Thoracic aorta (tissue), 2 donors: ENCODE measurements around the gene MYRFL. TPM values are rescaled to one million over a fixed set of nuclear protein-coding genes. Genes with fewer than 3 reads are reported as not detected.

Experiments
- ATAC-seq: fragments of 150-250 bp; one replicate; pipeline ENCODE4 v1.8.0; 2017; ENCODE audit warnings: low read depth; ENCODE audit not compliant: insufficient number of reproducible peaks, low FRiP score
- DNase-seq: peaks from one replicate; pipeline ENCODE4 v3.0.0-alpha.2; 2020; ENCODE audit warnings: low spot score
- H3K27ac ChIP-seq, 2 donors: fragments of 200-600 bp; sonication (generic); 1 replicate in 1 of 2; 2 replicates in 1 of 2; pipeline ENCODE4 v1.5.1; 2016; ENCODE audit warnings: mild to moderate bottlenecking in 2 of 2, moderate library complexity in 2 of 2
- H3K27me3 ChIP-seq: fragments of 200-600 bp; sonication (generic); replicated peaks from 2 replicates; pipeline ENCODE4 v1.6.0; 2016; ENCODE audit warnings: mild to moderate bottlenecking; ENCODE audit not compliant: insufficient read depth
- H3K36me3 ChIP-seq: fragments of 200-600 bp; sonication (generic); one replicate; pipeline ENCODE4 v1.5.1; 2016
- H3K4me1 ChIP-seq, 2 donors: fragments of 200-600 bp; sonication (generic); 1 replicate in 1 of 2; 2 replicates in 1 of 2; pipeline versions ENCODE4 v1.5.1 to v1.6.0; 2016; ENCODE audit warnings: low read depth in 2 of 2, mild to moderate bottlenecking in 1 of 2; ENCODE audit not compliant: control insufficient read depth in 1 of 2
- H3K4me3 ChIP-seq: fragments of 200-600 bp; sonication (generic); 2 replicates; pipeline ENCODE4 v1.5.1; 2016; ENCODE audit warnings: mild to moderate bottlenecking
- H3K9me3 ChIP-seq: fragments of 200-600 bp; sonication (generic); 2 replicates; pipeline ENCODE4 v1.5.1; 2016
- CTCF ChIP-seq: fragments of 200-600 bp; sonication (generic); IDR thresholded peaks from one replicate; pipeline ENCODE4 v1.5.1; 2019; ENCODE audit warnings: antibody characterized with exemption
- total RNA-seq, 2 donors: library from RNA; depleted of rRNA; stranded (reverse); fragments of >200 nt; gene quantifications; one replicate each; pipeline versions ENCODE4 v1.1.0 to v1.2.3, GENCODE V29; 2016

MYRFL gene
- total RNA-seq, 2 donors from 2014 or later, result not detected

GRCh38 chr12:69929125-69929524 is 104.1 kb downstream of the MYRFL start:
- no peaks in the 10 kb centered on the region for H3K9me3 ChIP-seq
- TF ChIP-seq CTCF, result no peak
- no peaks in the 10 kb centered on the region for H3K4me1 ChIP-seq
- DNase-seq (no peak), ATAC-seq (no peak)
- H3K27ac ChIP-seq, result no peak overlapping the region
- H3K4me3 ChIP-seq, result no peak overlapping the region
- H3K27me3 ChIP-seq, result no peaks in the 10 kb centered on the region
- no peaks in the 10 kb centered on the region for H3K36me3 ChIP-seq

- Histone ChIP-seq H3K36me3 (no peaks in the 10 kb centered on the region), H3K4me3 (no peak overlapping the region), H3K9me3 (no peaks in the 10 kb centered on the region), H3K27ac (no peak overlapping the region), H3K4me1 (no peaks in the 10 kb centered on the region), H3K27me3 (no peaks in the 10 kb centered on the region)
- no peak for DNase-seq
- TF ChIP-seq CTCF, result no peak
- ATAC-seq, result no peak
Observed at GRCh38 chr12:69929531-69929930, 104.5 kb downstream of the MYRFL start.

- DNase-seq (no peak), ATAC-seq (no peak)
- Histone ChIP-seq H3K4me1 (peaks cover 0 to 3% of the 10 kb centered on the region in 2 donors), H3K9me3 (no peaks in the 10 kb centered on the region), H3K36me3 (no peaks in the 10 kb centered on the region), H3K27me3 (no peaks in the 10 kb centered on the region), H3K4me3 (no peak overlapping the region), H3K27ac (no peak overlapping the region)
- TF ChIP-seq CTCF, result no peak
Observed at GRCh38 chr12:69931569-69931968, 106.5 kb downstream of the MYRFL start.

- Histone ChIP-seq H3K4me3 (no peak overlapping the region), H3K36me3 (no peaks in the 10 kb centered on the region), H3K27me3 (no peaks in the 10 kb centered on the region), H3K27ac (no peak overlapping the region), H3K4me1 (peaks cover 0 to 3% of the 10 kb centered on the region in 2 donors), H3K9me3 (no peaks in the 10 kb centered on the region)
- ATAC-seq (no peak), DNase-seq (no peak)
- no peak for TF ChIP-seq CTCF
Observed at GRCh38 chr12:69932154-69932553, 107.1 kb downstream of the MYRFL start.

- TF ChIP-seq CTCF, result no peak
- DNase-seq, result no peak
- no peaks in the 10 kb centered on the region for H3K36me3 ChIP-seq
- H3K9me3 ChIP-seq, result no peaks in the 10 kb centered on the region
- H3K4me1 ChIP-seq, result peaks cover 0 to 3% of the 10 kb centered on the region in 2 donors
- H3K27ac ChIP-seq, result no peak overlapping the region
- H3K27me3 ChIP-seq, result no peaks in the 10 kb centered on the region
- no peak overlapping the region for H3K4me3 ChIP-seq
- no peak for ATAC-seq
Observed at GRCh38 chr12:69932676-69933552, 107.9 kb downstream of the MYRFL start.
